Activated B cell treated with CpG ODN at 0.5 μM for 24 hours (primary cell): ENCODE results near the gene MGMT. TPM values are rescaled to one million over a fixed set of nuclear protein-coding genes. Genes with fewer than 3 reads are reported as not detected.

Experiments
- ATAC-seq: fragments of 200-7000 bp; cut with Tn5 transposase; one replicate; pipeline ENCODE4 v1.10.0; 2021; ENCODE audit warnings: low read depth, mild to moderate bottlenecking, moderate library complexity
- CTCF ChIA-PET: fragments of 350-600 bp; sonication (Branson Sonifier 250); formaldehyde crosslinking; loops from one replicate; lab custom pipeline; 2021; ENCODE audit warnings: antibody characterized with exemption; lab: Charles Lee
- POLR2A ChIA-PET: fragments of 350-600 bp; sonication (Branson Sonifier 250); formaldehyde crosslinking; loops from one replicate; lab custom pipeline; 2021; ENCODE audit warnings: antibody characterized with exemption; lab: Charles Lee
- DNase-seq: peaks from one replicate; pipeline ENCODE4 v3.0.0; 2022
- H3K27ac Mint-ChIP-seq: one replicate; pipeline ENCODE4 v1.8.0; 2020; ENCODE audit warnings: mixed read lengths
- H3K27me3 Mint-ChIP-seq: one replicate; pipeline ENCODE4 v1.8.0; 2021; ENCODE audit warnings: mixed read lengths
- H3K36me3 Mint-ChIP-seq: one replicate; pipeline ENCODE4 v1.8.0; 2021; ENCODE audit warnings: low read depth, mixed read lengths
- H3K4me1 Mint-ChIP-seq: one replicate; pipeline ENCODE4 v1.8.0; 2021; ENCODE audit warnings: mixed read lengths
- H3K4me3 Mint-ChIP-seq: one replicate; pipeline ENCODE4 v1.8.0; 2020; ENCODE audit warnings: mild to moderate bottlenecking, mixed read lengths
- H3K9me3 Mint-ChIP-seq: one replicate; pipeline ENCODE4 v1.8.0; 2020; ENCODE audit warnings: mixed read lengths
- intact Hi-C: fragments of 100-400 bp; cut with micrococcal nuclease; formaldehyde crosslinking; loops from one replicate; pipeline ENCODE4 v1.15.1; 2024
- total RNA-seq: library from RNA; stranded (reverse); gene quantifications from 2 replicates; pipeline ENCODE4 v1.2.3, GENCODE V29; 2022
- TF ChIP-seq, protein P1 (sequence below): fragments of 200-600 bp; IDR thresholded peaks from one replicate; pipeline ENCODE4 v1.8.0; 2022; ENCODE audit warnings: antibody characterized with exemption, mild to moderate bottlenecking

MGMT gene
- total RNA-seq, 1 donor from 2014 or later, result 25.8 TPM

DNA sequence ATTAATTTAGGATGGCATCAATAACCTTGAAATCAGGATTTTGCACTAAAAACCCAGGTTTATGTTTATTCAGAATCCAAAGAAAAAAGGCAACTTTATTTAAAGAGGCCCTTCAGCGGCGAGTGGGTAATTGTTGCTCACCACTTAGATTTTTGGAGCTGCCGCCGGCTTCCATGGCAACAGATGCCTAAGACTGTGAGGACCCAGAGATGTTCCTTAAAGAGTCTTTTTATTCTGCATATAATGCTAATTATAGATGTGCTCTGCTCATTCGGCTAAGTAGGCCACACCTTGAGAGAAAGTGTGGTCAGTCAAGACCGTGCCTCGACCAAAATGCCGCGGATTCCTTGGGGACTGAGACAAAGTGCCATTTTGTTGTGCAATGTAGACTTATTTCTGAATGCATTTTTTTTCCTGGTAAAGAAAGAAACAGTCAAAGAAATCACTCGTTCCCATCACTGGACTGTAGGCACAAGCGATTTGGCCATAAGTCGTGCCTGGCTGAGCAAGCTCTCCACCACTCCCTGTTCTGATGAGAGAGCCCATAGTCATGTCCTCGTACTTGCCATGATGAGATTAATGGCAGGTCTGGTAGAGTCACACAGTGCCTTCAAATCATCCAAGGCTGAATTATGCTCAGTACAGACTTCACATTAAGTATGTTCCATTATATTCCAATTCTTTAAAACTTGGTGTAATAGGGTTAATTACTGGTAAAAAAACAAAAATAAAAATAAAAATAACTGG, 21.4 kb upstream of the MGMT start:
- Mint-ChIP-seq H3K9me3 (no peaks in the 10 kb centered on the region), H3K4me3 (no peak overlapping the region), H3K36me3 (no peaks in the 10 kb centered on the region), H3K27ac (no peak overlapping the region), H3K4me1 (no peaks in the 10 kb centered on the region), H3K27me3 (peaks cover 4% of the 10 kb centered on the region)
- TF ChIP-seq, protein P1, sequence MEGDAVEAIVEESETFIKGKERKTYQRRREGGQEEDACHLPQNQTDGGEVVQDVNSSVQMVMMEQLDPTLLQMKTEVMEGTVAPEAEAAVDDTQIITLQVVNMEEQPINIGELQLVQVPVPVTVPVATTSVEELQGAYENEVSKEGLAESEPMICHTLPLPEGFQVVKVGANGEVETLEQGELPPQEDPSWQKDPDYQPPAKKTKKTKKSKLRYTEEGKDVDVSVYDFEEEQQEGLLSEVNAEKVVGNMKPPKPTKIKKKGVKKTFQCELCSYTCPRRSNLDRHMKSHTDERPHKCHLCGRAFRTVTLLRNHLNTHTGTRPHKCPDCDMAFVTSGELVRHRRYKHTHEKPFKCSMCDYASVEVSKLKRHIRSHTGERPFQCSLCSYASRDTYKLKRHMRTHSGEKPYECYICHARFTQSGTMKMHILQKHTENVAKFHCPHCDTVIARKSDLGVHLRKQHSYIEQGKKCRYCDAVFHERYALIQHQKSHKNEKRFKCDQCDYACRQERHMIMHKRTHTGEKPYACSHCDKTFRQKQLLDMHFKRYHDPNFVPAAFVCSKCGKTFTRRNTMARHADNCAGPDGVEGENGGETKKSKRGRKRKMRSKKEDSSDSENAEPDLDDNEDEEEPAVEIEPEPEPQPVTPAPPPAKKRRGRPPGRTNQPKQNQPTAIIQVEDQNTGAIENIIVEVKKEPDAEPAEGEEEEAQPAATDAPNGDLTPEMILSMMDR, result no peak
- intact Hi-C loops, result no loop called here
- ChIA-PET POLR2A (interaction anchor here (0.8 kb wide), 1 partner anchor 182 kb away, joined by 8 read pairs; no protein-coding TSS in a partner anchor), CTCF (no interaction called here)
- no peak for DNase-seq
- ATAC-seq, result no peak

DNA sequence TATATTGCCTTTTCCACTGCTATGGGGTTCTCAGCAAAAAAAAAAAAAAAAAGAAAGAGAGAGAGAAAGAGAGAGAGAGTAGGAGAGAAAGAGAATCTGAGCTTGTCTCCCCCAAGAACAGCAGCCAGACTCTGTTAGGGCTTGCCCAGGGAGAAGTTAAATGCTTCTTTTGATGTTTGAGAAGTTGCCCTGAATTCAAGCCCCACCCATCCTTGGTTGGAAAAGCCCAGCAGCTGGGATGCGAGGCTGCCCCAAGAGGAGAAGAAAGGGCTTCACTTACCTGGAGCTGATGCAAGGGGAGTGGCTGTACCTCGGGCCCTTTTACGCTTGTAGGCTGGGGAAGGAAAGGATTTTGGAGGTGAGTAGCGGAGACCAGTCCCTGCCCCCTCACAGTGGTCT, 20.9 kb upstream of the MGMT start:
- intact Hi-C loops, result no loop called here
- peaks cover 4% of the 10 kb centered on the region for H3K27me3 Mint-ChIP-seq
- CTCF ChIA-PET, result no interaction called here
- H3K4me3 Mint-ChIP-seq, result no peak overlapping the region
- no peaks in the 10 kb centered on the region for H3K36me3 Mint-ChIP-seq
- ATAC-seq (no peak), DNase-seq (no peak)
- TF ChIP-seq, protein P1, result no peak
- no peaks in the 10 kb centered on the region for H3K4me1 Mint-ChIP-seq
- H3K27ac Mint-ChIP-seq, result no peak overlapping the region
- POLR2A ChIA-PET, result interaction anchor here (0.8 kb wide), 1 partner anchor 182 kb away, joined by 8 read pairs; no protein-coding TSS in a partner anchor
- H3K9me3 Mint-ChIP-seq, result no peaks in the 10 kb centered on the region

DNA sequence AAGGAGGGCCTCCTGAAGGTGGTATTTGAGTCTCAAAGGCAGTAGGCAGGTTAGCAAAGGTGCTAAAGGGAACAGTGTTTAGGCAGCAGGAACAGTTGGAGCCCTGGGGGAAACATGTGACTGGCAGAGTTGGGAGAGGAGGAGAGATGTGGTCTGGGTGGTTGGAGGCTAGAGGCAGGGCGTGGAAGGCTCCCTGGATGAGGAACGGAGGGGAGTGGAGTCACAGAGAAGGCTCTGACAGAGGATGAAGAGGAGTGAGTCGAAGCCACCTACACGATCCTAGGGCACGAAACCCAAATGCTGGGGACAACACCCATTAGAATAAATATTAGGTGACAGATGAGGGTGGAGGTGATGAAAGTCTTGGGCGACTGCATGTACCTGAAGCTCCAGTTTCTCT, 19.6 kb upstream of the MGMT start:
- no peak for ATAC-seq
- no peak for DNase-seq
- Mint-ChIP-seq H3K36me3 (no peaks in the 10 kb centered on the region), H3K27ac (no peak overlapping the region), H3K4me1 (no peaks in the 10 kb centered on the region), H3K27me3 (peaks cover 4% of the 10 kb centered on the region), H3K4me3 (no peak overlapping the region), H3K9me3 (peaks cover under 1% of the 10 kb centered on the region)
- intact Hi-C loops, result no loop called here
- ChIA-PET CTCF (no interaction called here), POLR2A (no interaction called here)
- TF ChIP-seq, protein P1, result no peak

DNA sequence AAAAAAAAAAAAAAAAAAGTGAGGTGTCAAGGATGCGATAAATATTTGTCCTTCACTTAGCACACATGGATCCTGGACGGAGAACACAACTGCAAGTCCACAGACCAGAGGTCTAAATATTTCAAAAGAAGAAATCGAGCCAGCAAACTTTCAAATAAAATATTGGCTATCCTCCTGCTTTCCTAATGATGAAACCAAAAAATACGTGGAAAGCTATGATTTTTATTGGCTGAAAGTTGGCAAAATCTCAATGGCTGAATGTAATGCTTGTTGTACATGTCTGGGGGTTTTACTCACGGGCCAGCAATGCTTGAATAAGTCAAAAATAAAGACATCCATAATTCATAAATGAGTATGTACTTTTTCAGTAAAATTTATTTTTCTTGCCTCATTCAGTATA, 19.0 kb upstream of the MGMT start:
- Mint-ChIP-seq H3K4me3 (no peak overlapping the region), H3K27ac (no peak overlapping the region), H3K27me3 (peaks cover 4% of the 10 kb centered on the region), H3K9me3 (peaks cover 3% of the 10 kb centered on the region), H3K4me1 (no peaks in the 10 kb centered on the region), H3K36me3 (no peaks in the 10 kb centered on the region)
- TF ChIP-seq, protein P1, result no peak
- no peak for ATAC-seq
- intact Hi-C loops, result no loop called here
- ChIA-PET CTCF (no interaction called here), POLR2A (no interaction called here)
- DNase-seq, result no peak

DNA sequence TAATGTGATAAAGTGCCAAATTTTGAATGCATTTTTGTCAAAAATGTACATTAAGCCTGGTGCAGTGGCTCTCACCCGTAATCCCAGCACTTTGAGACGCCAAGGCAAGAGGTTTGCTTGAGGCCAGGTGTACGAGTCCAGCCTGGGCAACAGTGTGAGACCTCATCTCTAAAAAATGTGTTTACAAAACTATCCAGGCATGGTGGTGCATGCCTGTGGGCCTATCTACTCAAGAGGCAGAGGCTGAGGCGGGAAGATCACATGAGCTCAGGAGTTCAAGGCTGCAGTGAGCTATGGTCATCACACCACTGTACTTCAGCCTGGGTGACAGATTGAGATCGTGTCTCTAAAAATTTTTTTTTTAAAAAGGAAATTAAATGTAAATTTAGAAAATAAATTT, 18.5 kb upstream of the MGMT start:
- ATAC-seq (no peak), DNase-seq (no peak)
- intact Hi-C loops, result no loop called here
- no peak overlapping the region for H3K27ac Mint-ChIP-seq
- H3K4me1 Mint-ChIP-seq, result no peaks in the 10 kb centered on the region
- ChIA-PET CTCF (no interaction called here), POLR2A (no interaction called here)
- H3K36me3 Mint-ChIP-seq, result no peaks in the 10 kb centered on the region
- no peak overlapping the region for H3K4me3 Mint-ChIP-seq
- peaks cover 4% of the 10 kb centered on the region for H3K27me3 Mint-ChIP-seq
- TF ChIP-seq, protein P1, result no peak
- H3K9me3 Mint-ChIP-seq, result peaks cover 3% of the 10 kb centered on the region
